HCT116 (cell line): ENCODE results near the gene IPO8. TPM values are rescaled to one million over a fixed set of nuclear protein-coding genes. Genes with fewer than 3 reads are reported as not detected.

ENCODE experiments used
- ATAC-seq: fragments of 200-7000 bp; cut with Tn5 transposase; 2 replicates; pipeline ENCODE4 v1.9.1; 2020; ENCODE audit warnings: mild to moderate bottlenecking, moderate library complexity
- BruUV-seq: library from RNA; stranded (reverse); fragments of 400-500 nt; replicated peaks from 2 replicates; lab custom pipeline; 2021; lab: Mats Ljungman, UMichigan
- CTCF ChIA-PET: fragments of 300-600 bp; sonication (Branson Sonifier 250); formaldehyde crosslinking; loops from one replicate; lab custom pipeline; 2021; ENCODE audit warnings: antibody characterized with exemption; lab: Charles Lee
- POLR2A ChIA-PET: fragments of 300-600, 350-600 bp; sonication (Branson Sonifier 250); formaldehyde crosslinking; loops from one replicate; lab custom pipeline; 2021; ENCODE audit warnings: antibody characterized with exemption; lab: Charles Lee
- RAD21 ChIA-PET, 2 experiments: fragments of 300-600 bp; sonication (Branson Sonifier 250); formaldehyde crosslinking; loops; one replicate each; lab custom pipeline; 2023; ENCODE audit warnings: low total read pairs in 2 of 2; ENCODE audit not compliant: uncharacterized antibody in 2 of 2, unreplicated experiment in 2 of 2, low non-redundant PET in 1 of 2; lab: Charles Lee
- DNase-seq: peaks from one replicate; pipeline ENCODE4 v3.0.0-alpha.2; 2010; ENCODE audit warnings: low read depth, low spot score
- H2AFZ ChIP-seq: fragments of 200-600 bp; shearing (Covaris generic), sonication (generic); 2 replicates; pipeline ENCODE4 v1.6.1; 2017; ENCODE audit warnings: low read depth, mixed run types, mixed read lengths, antibody characterized with exemption, low read length; ENCODE audit not compliant: poor library complexity, severe bottlenecking
- H3K27ac ChIP-seq: 2 replicates; pipeline ENCODE4 v1.5.1; 2012; ENCODE audit warnings: low read depth, low read length
- H3K27me3 ChIP-seq: fragments of 200-600 bp; sonication (generic); 2 replicates; pipeline ENCODE4 v1.6.1; 2016; ENCODE audit warnings: mixed run types, low read length, mixed read lengths; ENCODE audit not compliant: insufficient read depth
- H3K36me3 ChIP-seq, 2 experiments: fragments of 200-500 bp in 1 of 2; fragments of 200-600 bp in 1 of 2; sonication (Bioruptor generic) in 1 of 2; sonication (generic) in 1 of 2; 2 replicates each; pipeline versions ENCODE4 v1.5.1 to v1.6.1; 2014 to 2016; ENCODE audit warnings: low read length in 2 of 2, inconsistent platforms in 1 of 2, mixed read lengths in 1 of 2, mixed run types in 1 of 2; ENCODE audit not compliant: insufficient read depth in 2 of 2, control insufficient read depth in 1 of 2
- H3K4me1 ChIP-seq, 2 experiments: fragments of 200-600 bp in 1 of 2; sonication (generic) in 1 of 2; 2 replicates each; pipeline versions ENCODE4 v1.5.1 to v1.6.1; 2012 to 2017; ENCODE audit warnings: low read length in 2 of 2, inconsistent platforms in 1 of 2, mild to moderate bottlenecking in 1 of 2, mixed read lengths in 1 of 2, mixed run types in 1 of 2, moderate library complexity in 1 of 2; ENCODE audit not compliant: insufficient read depth in 2 of 2, control insufficient read depth in 1 of 2
- H3K4me2 ChIP-seq: fragments of 200-600 bp; sonication (generic); 2 replicates; pipeline ENCODE4 v1.6.1; 2017; ENCODE audit warnings: mixed run types, low read length, mixed read lengths
- H3K4me3 ChIP-seq, 2 experiments: fragments of 200-600 bp in 1 of 2; sonication (generic) in 1 of 2; replicated peaks in 1 of 2; 2 replicates each; pipeline ENCODE4 v1.5.1; 2011 to 2016; ENCODE audit warnings: low read length in 2 of 2, control low read depth in 1 of 2, low read depth in 1 of 2, mild to moderate bottlenecking in 1 of 2, mixed read lengths in 1 of 2, mixed run types in 1 of 2
- H3K79me2 ChIP-seq: fragments of 200-600 bp; sonication (generic); 2 replicates; pipeline ENCODE4 v1.6.1; 2017; ENCODE audit warnings: mild to moderate bottlenecking, mixed run types, low read length, moderate library complexity, mixed read lengths; ENCODE audit not compliant: insufficient read depth
- H3K9ac ChIP-seq: fragments of 200-600 bp; sonication (generic); 2 replicates; pipeline ENCODE4 v1.6.1; 2016; ENCODE audit warnings: low read length, mixed read lengths
- H3K9me2 ChIP-seq: fragments of 200-600 bp; sonication (generic), shearing (Covaris generic); 2 replicates; pipeline ENCODE4 v1.6.1; 2017; ENCODE audit warnings: mixed run types, mild to moderate bottlenecking, moderate library complexity; ENCODE audit not compliant: insufficient read depth
- H3K9me3 ChIP-seq, 2 experiments: fragments of 200-500 bp in 1 of 2; fragments of 200-600 bp in 1 of 2; sonication (Bioruptor generic) in 1 of 2; sonication (generic) in 1 of 2; 2 replicates each; pipeline ENCODE4 v1.6.1; 2014 to 2017; ENCODE audit warnings: low read length in 2 of 2, mixed read lengths in 2 of 2, inconsistent platforms in 1 of 2, low read depth in 1 of 2, mild to moderate bottlenecking in 1 of 2, mixed run types in 1 of 2, moderate library complexity in 1 of 2; ENCODE audit not compliant: control insufficient read depth in 1 of 2, insufficient read depth in 1 of 2
- H4K20me1 ChIP-seq: fragments of 200-600 bp; sonication (generic), shearing (Covaris generic); 2 replicates; pipeline ENCODE4 v1.6.1; 2017; ENCODE audit warnings: mixed run types, mild to moderate bottlenecking, moderate library complexity; ENCODE audit not compliant: insufficient read depth
- EGR1 ChIP-seq: IDR thresholded peaks from 2 replicates; pipeline ENCODE4 v1.6.1; 2012; ENCODE audit warnings: low read depth
- intact Hi-C: fragments of 100-400 bp; cut with micrococcal nuclease; formaldehyde crosslinking; loops from 2 replicates; pipeline ENCODE4 v1.10.0; 2022
- total RNA-seq: library from RNA; stranded (reverse); gene quantifications from one replicate; pipeline ENCODE4 v1.2.1, GENCODE V29; 2021; ENCODE audit not compliant: unreplicated experiment
- TF ChIP-seq, protein P1 (sequence below): IDR thresholded peaks from 2 replicates; pipeline ENCODE4 v1.6.1; 2012; ENCODE audit warnings: low read depth
- TF ChIP-seq, protein P2 (sequence below): IDR thresholded peaks from 2 replicates; pipeline ENCODE4 v1.6.1; 2012
- TF ChIP-seq, protein P3 (sequence below): IDR thresholded peaks from 2 replicates; pipeline ENCODE4 v1.6.1; 2012

IPO8 gene
- total RNA-seq, 1 experiment from 2014 or later, result 41.4 TPM

DNA sequence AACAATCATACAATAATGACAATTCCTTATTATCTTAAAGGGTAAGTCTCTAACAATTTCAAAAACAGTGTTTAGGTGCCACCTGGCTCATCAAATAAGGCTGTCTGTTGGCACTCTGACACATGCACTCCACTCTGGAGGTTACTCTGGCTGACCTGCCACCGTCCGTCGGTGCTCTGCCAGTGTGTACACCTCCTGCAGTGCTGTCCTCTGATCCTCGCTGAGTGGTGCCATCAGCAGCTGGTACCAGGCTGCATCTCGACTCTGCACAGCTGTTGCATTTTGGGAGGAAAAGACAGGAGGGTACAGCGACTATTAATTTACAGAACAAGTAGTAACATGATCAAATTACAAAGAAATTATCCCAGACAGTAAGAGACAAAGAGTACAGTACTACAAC, 63.9 kb downstream of the IPO8 start:
- DNase-seq, result no peak
- no peaks in the 10 kb centered on the region for H4K20me1 ChIP-seq

More for the DNA sequence above, 63.9 kb downstream of the IPO8 start:
- no peak for ATAC-seq
- Histone ChIP-seq H3K4me1 (no peaks in the 10 kb centered on the region), H3K4me3 (no peak overlapping the region), H3K9me2 (no peaks in the 10 kb centered on the region), H3K9me3 (no peaks in the 10 kb centered on the region), H3K27me3 (no peaks in the 10 kb centered on the region), H3K4me2 (no peak overlapping the region), H3K79me2 (no peaks in the 10 kb centered on the region), H3K9ac (no peak overlapping the region), H3K36me3 (peaks cover 5 to 8% of the 10 kb centered on the region in 2 experiments; a peak in 1 of 4 replicates), H3K27ac (no peak overlapping the region), H2AFZ (no peak overlapping the region)
- RAD21 ChIA-PET, result no interaction called here
- BruUV-seq, result no TSS peak
- POLR2A ChIA-PET, result no interaction called here
- CTCF ChIA-PET, result no interaction called here
- intact Hi-C loops, result no loop called here
- TF ChIP-seq, protein P1, sequence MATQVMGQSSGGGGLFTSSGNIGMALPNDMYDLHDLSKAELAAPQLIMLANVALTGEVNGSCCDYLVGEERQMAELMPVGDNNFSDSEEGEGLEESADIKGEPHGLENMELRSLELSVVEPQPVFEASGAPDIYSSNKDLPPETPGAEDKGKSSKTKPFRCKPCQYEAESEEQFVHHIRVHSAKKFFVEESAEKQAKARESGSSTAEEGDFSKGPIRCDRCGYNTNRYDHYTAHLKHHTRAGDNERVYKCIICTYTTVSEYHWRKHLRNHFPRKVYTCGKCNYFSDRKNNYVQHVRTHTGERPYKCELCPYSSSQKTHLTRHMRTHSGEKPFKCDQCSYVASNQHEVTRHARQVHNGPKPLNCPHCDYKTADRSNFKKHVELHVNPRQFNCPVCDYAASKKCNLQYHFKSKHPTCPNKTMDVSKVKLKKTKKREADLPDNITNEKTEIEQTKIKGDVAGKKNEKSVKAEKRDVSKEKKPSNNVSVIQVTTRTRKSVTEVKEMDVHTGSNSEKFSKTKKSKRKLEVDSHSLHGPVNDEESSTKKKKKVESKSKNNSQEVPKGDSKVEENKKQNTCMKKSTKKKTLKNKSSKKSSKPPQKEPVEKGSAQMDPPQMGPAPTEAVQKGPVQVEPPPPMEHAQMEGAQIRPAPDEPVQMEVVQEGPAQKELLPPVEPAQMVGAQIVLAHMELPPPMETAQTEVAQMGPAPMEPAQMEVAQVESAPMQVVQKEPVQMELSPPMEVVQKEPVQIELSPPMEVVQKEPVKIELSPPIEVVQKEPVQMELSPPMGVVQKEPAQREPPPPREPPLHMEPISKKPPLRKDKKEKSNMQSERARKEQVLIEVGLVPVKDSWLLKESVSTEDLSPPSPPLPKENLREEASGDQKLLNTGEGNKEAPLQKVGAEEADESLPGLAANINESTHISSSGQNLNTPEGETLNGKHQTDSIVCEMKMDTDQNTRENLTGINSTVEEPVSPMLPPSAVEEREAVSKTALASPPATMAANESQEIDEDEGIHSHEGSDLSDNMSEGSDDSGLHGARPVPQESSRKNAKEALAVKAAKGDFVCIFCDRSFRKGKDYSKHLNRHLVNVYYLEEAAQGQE, result no peak
- TF ChIP-seq EGR1, result no peak
- TF ChIP-seq, protein P2, sequence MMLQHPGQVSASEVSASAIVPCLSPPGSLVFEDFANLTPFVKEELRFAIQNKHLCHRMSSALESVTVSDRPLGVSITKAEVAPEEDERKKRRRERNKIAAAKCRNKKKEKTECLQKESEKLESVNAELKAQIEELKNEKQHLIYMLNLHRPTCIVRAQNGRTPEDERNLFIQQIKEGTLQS, result no peak
- TF ChIP-seq, protein P3, sequence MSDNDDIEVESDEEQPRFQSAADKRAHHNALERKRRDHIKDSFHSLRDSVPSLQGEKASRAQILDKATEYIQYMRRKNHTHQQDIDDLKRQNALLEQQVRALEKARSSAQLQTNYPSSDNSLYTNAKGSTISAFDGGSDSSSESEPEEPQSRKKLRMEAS, result no peak
